H1 (cell line): ENCODE data around the gene ARHGAP1. TPM values are rescaled to one million over a fixed set of nuclear protein-coding genes. Genes with fewer than 3 reads are reported as not detected.

ENCODE experiments used
- CTCF ChIA-PET: fragments of 300-600 bp; sonication (Branson Sonifier 250); formaldehyde crosslinking; loops from one replicate; lab custom pipeline; 2021; ENCODE audit not compliant: partially characterized antibody; lab: Charles Lee
- POLR2A ChIA-PET: fragments of 300-600 bp; sonication (Branson Sonifier 250); formaldehyde crosslinking; loops from one replicate; lab custom pipeline; 2021; ENCODE audit warnings: inconsistent platforms; ENCODE audit not compliant: partially characterized antibody; lab: Charles Lee
- DNase-seq, 2 experiments: peaks; one replicate each; pipeline versions ENCODE4 v3.0.0 to v3.0.0-alpha.2; 2010 to 2022; ENCODE audit warnings: low spot score in 2 of 2, low read depth in 1 of 2, mixed read lengths in 1 of 2
- FAIRE-seq: peaks from 2 replicates; lab custom pipeline; 2011; peaks lifted over from hg19 to GRCh38; lab: Jason Lieb, UNC
- H2AFZ ChIP-seq: 2 replicates; pipeline ENCODE4 v1.8.1; 2012; ENCODE audit warnings: low read length, inconsistent platforms
- H2AK5ac ChIP-seq: 2 replicates; pipeline ENCODE4 v1.6.1; 2013; ENCODE audit warnings: low read depth, low read length
- H2BK120ac ChIP-seq: replicated peaks from 2 replicates; pipeline ENCODE3; 2013; ENCODE audit warnings: low read depth, low read length, inconsistent platforms
- H2BK12ac ChIP-seq: 2 replicates; pipeline ENCODE4 v1.6.1; 2013; ENCODE audit warnings: low read depth, low read length
- H2BK15ac ChIP-seq: 2 replicates; pipeline ENCODE4 v1.6.1; 2013; ENCODE audit warnings: low read length
- H2BK20ac ChIP-seq: 2 replicates; pipeline ENCODE4 v1.6.1; 2013; ENCODE audit warnings: low read length
- H2BK5ac ChIP-seq: 2 replicates; pipeline ENCODE4 v1.6.1; 2013; ENCODE audit warnings: low read depth, low read length
- H3K14ac ChIP-seq: 2 replicates; pipeline ENCODE4 v1.6.1; 2013; ENCODE audit warnings: inconsistent platforms; ENCODE audit not compliant: insufficient read length
- H3K18ac ChIP-seq: 2 replicates; pipeline ENCODE4 v1.6.1; 2013; ENCODE audit warnings: low read length; ENCODE audit errors: extremely low read depth
- H3K23ac ChIP-seq: 2 replicates; pipeline ENCODE4 v1.6.1; 2013; ENCODE audit warnings: inconsistent platforms; ENCODE audit not compliant: insufficient read length
- H3K23me2 ChIP-seq: 2 replicates; pipeline ENCODE4 v1.6.1; 2013; ENCODE audit warnings: low read depth, low read length
- H3K27ac ChIP-seq: 2 replicates; pipeline ENCODE4 v1.6.1; 2011; ENCODE audit warnings: low read depth, low read length, inconsistent platforms
- H3K27me3 ChIP-seq, 4 experiments: replicated peaks in 1 of 4; 1 replicate in 1 of 4; 2 replicates in 3 of 4; pipeline versions ENCODE4 v1.6.1 to v1.8.1; 2011 to 2013; ENCODE audit warnings: low read length in 3 of 4, mild to moderate bottlenecking in 3 of 4, inconsistent platforms in 2 of 4, mixed read lengths in 2 of 4, moderate library complexity in 1 of 4; ENCODE audit not compliant: control insufficient read depth in 3 of 4, insufficient read depth in 3 of 4; ENCODE audit errors: extremely low read depth in 1 of 4
- H3K36me3 ChIP-seq, 4 experiments: 2 replicates each; pipeline versions ENCODE4 v1.6.1 to v1.8.1; 2011 to 2013; ENCODE audit warnings: mild to moderate bottlenecking in 4 of 4, low read length in 3 of 4, moderate library complexity in 2 of 4, control low read depth in 1 of 4, inconsistent platforms in 1 of 4; ENCODE audit not compliant: insufficient read depth in 4 of 4, control insufficient read depth in 2 of 4
- H3K4ac ChIP-seq: replicated peaks from 2 replicates; pipeline ENCODE3; 2013; ENCODE audit warnings: low read length, low read depth, mixed read lengths, inconsistent platforms; ENCODE audit not compliant: insufficient read length
- H3K4me1 ChIP-seq, 4 experiments: replicated peaks in 1 of 4; 1 replicate in 1 of 4; 2 replicates in 3 of 4; pipeline versions ENCODE4 v1.6.1 to v1.8.1; 2011 to 2013; ENCODE audit warnings: low read length in 3 of 4, inconsistent platforms in 2 of 4, mixed read lengths in 1 of 4; ENCODE audit not compliant: insufficient read depth in 4 of 4, control insufficient read depth in 3 of 4
- H3K4me2 ChIP-seq, 2 experiments: 2 replicates each; pipeline versions ENCODE4 v1.6.1 to v1.8.1; 2011 to 2013; ENCODE audit warnings: low read depth in 2 of 2, low read length in 2 of 2, control low read depth in 1 of 2, inconsistent platforms in 1 of 2, mild to moderate bottlenecking in 1 of 2; ENCODE audit not compliant: insufficient read depth in 1 of 2
- H3K4me3 ChIP-seq, 4 experiments: fragments of 200-600, 300-600 bp in 1 of 4; sonication (generic), shearing (Covaris generic), sonication (Bioruptor Twin) in 1 of 4; 2 replicates each; pipeline versions ENCODE4 v1.5.1 to v1.8.1; 2011 to 2016; ENCODE audit warnings: low read length in 4 of 4, low read depth in 3 of 4, control low read depth in 2 of 4, inconsistent platforms in 2 of 4, mild to moderate bottlenecking in 2 of 4, mixed read lengths in 1 of 4, moderate library complexity in 1 of 4; ENCODE audit not compliant: insufficient read depth in 2 of 4; ENCODE audit errors: extremely low read depth in 1 of 4
- H3K56ac ChIP-seq: replicated peaks from 2 replicates; pipeline ENCODE3; 2013; ENCODE audit warnings: low read depth, mild to moderate bottlenecking, mixed read lengths, low read length, inconsistent platforms; ENCODE audit not compliant: insufficient read length
- H3K79me1 ChIP-seq: 2 replicates; pipeline ENCODE4 v1.6.1; 2013; ENCODE audit warnings: low read depth, low read length, control low read depth
- H3K79me2 ChIP-seq, 2 experiments: 2 replicates each; pipeline versions ENCODE4 v1.6.1 to v1.8.1; 2012 to 2013; ENCODE audit warnings: low read length in 2 of 2, mild to moderate bottlenecking in 2 of 2, inconsistent platforms in 1 of 2; ENCODE audit not compliant: insufficient read depth in 2 of 2, control insufficient read depth in 1 of 2
- H3K9ac ChIP-seq, 4 experiments: replicated peaks in 1 of 4; 1 replicate in 1 of 4; 2 replicates in 3 of 4; pipeline versions ENCODE4 v1.6.1 to v1.8.1; 2011 to 2013; ENCODE audit warnings: low read depth in 3 of 4, low read length in 3 of 4, control low read depth in 2 of 4, mild to moderate bottlenecking in 2 of 4, moderate library complexity in 2 of 4, inconsistent platforms in 1 of 4; ENCODE audit errors: extremely low read depth in 1 of 4
- H3K9me3 ChIP-seq, 2 experiments: 2 replicates each; pipeline versions ENCODE4 v1.6.1 to v1.8.1; 2012 to 2013; ENCODE audit warnings: mild to moderate bottlenecking in 2 of 2, moderate library complexity in 2 of 2, control low read depth in 1 of 2, inconsistent platforms in 1 of 2, low read depth in 1 of 2, low read length in 1 of 2, mixed read lengths in 1 of 2; ENCODE audit not compliant: insufficient read depth in 2 of 2
- H4K20me1 ChIP-seq, 2 experiments: replicated peaks in 1 of 2; 2 replicates each; pipeline versions ENCODE3 to v1.8.1; 2011 to 2013; ENCODE audit warnings: inconsistent platforms in 2 of 2, low read length in 2 of 2, mild to moderate bottlenecking in 1 of 2; ENCODE audit not compliant: insufficient read depth in 2 of 2, control insufficient read depth in 1 of 2
- H4K5ac ChIP-seq: 2 replicates; pipeline ENCODE4 v1.6.1; 2013; ENCODE audit warnings: low read length, low read depth, mixed read lengths, inconsistent platforms; ENCODE audit not compliant: insufficient read length
- H4K8ac ChIP-seq: 2 replicates; pipeline ENCODE4 v1.8.0; 2013; ENCODE audit warnings: mild to moderate bottlenecking, moderate library complexity, low read length, inconsistent platforms; ENCODE audit not compliant: insufficient read depth; ENCODE audit errors: extremely low read depth
- H4K91ac ChIP-seq: replicated peaks from 2 replicates; pipeline ENCODE3; 2013; ENCODE audit warnings: low read length, mixed read lengths, inconsistent platforms; ENCODE audit not compliant: insufficient read length
- ATF2 ChIP-seq: IDR thresholded peaks from 2 replicates; pipeline ENCODE4 v1.6.1; 2012; ENCODE audit warnings: low read length, inconsistent platforms
- BCL11A ChIP-seq, 2 experiments: IDR thresholded peaks; one replicate each; pipeline ENCODE4 v1.6.1; 2011; ENCODE audit warnings: low read depth in 2 of 2, low read length in 2 of 2, mild to moderate bottlenecking in 2 of 2
- CBX8 ChIP-seq: fragments of 300-800, 300-1000 bp; sonication (generic); IDR thresholded peaks from 2 replicates; pipeline ENCODE4 v1.7.1; 2016; ENCODE audit warnings: low read depth, low read length, borderline replicate concordance
- HDAC2 ChIP-seq, 2 experiments: fragments of 300-600 bp in 1 of 2; sonication (generic) in 1 of 2; IDR thresholded peaks; 2 replicates each; pipeline ENCODE4 v1.6.1; 2011 to 2012; ENCODE audit warnings: low read depth in 2 of 2, low read length in 2 of 2, mild to moderate bottlenecking in 2 of 2, moderate library complexity in 2 of 2, borderline replicate concordance in 1 of 2, inconsistent platforms in 1 of 2
- POLR2A ChIP-seq, 2 experiments: IDR thresholded peaks; 1 replicate in 1 of 2; 2 replicates in 1 of 2; pipeline ENCODE4 v1.6.1; 2011; ENCODE audit warnings: low read depth in 2 of 2, low read length in 2 of 2, mild to moderate bottlenecking in 2 of 2; ENCODE audit errors: control extremely low read depth in 1 of 2
- RXRA ChIP-seq: IDR thresholded peaks from 2 replicates; pipeline ENCODE4 v1.6.1; 2011; ENCODE audit warnings: low read depth, mild to moderate bottlenecking, low read length, moderate library complexity; ENCODE audit not compliant: insufficient read depth
- SIN3A ChIP-seq, 2 experiments: IDR thresholded peaks in 1 of 2; conservative IDR thresholded peaks in 1 of 2; 2 replicates each; pipeline ENCODE4 v1.6.1; 2011 to 2012; ENCODE audit warnings: low read length in 2 of 2, improper control_type of control experiment in 1 of 2, low read depth in 1 of 2, mild to moderate bottlenecking in 1 of 2
- SP1 ChIP-seq: IDR thresholded peaks from 2 replicates; pipeline ENCODE4 v1.6.1; 2011; ENCODE audit warnings: low read depth, low read length
- SUZ12 ChIP-seq: fragments of 200-600 bp; sonication (generic); IDR thresholded peaks from 2 replicates; pipeline ENCODE4 v1.6.1; 2012; ENCODE audit warnings: mild to moderate bottlenecking, inconsistent platforms, low read length, moderate library complexity, mixed read lengths
- WGBS, 2 experiments: shearing (Covaris generic) in 1 of 2; methylation state at CpG; one replicate each; pipeline versions ENCODE4 v1.1.6 to v1.1.7; 2013 to 2015; ENCODE audit warnings: low lambda C conversion rate in 2 of 2, mixed read lengths in 2 of 2, inconsistent platforms in 1 of 2, low coverage in 1 of 2, missing lambda C conversion rate in 1 of 2; ENCODE audit not compliant: insufficient replicate concordance in 2 of 2, insufficient coverage in 1 of 2, insufficient read length in 1 of 2; ENCODE audit errors: extremely low coverage in 1 of 2, missing lambda C conversion rate in 1 of 2; 5-methylcytosine and 5-hydroxymethylcytosine counted together
- polyA plus RNA-seq, 7 experiments: library from polyadenylated mRNA; depleted of rRNA in 3 of 7; stranded (reverse) in 5 of 7; unstranded in 2 of 7; fragments of >200 nt in 5 of 7; fragments of 200-250 nt in 2 of 7; gene quantifications; 1 replicate in 5 of 7; 2 replicates in 1 of 7; 4 replicates in 1 of 7; pipeline versions ENCODE4 v1.2.1 to v1.2.3, GENCODE V29; 2011 to 2013; ENCODE audit warnings: missing spikeins in 2 of 7, mixed read lengths in 2 of 7
- total RNA-seq: library from RNA; stranded (reverse); fragmentation: NEBNext Ultra II Directional; extraction: Animal tissue kit (Norgen Biotek cat#: 25700); gene quantifications from 2 replicates; pipeline ENCODE4 v1.2.1, GENCODE V29; 2021

The ARHGAP1 gene
- total and polyA plus RNA-seq, 2 of the 8 experiments (the other 6 are each of a cell fraction or from before 2014, with no cell fraction given) = 28.6 to 58.8 TPM

GRCh38 chr11:46637546-46637945, 62.9 kb downstream of the ARHGAP1 start:
- H2BK20ac ChIP-seq = no peak overlapping the region
- H3K14ac ChIP-seq = no peak overlapping the region
- no peaks in the 10 kb centered on the region for H3K4me1 ChIP-seq
- no peak overlapping the region for H3K56ac ChIP-seq
- H3K79me2 ChIP-seq = no peaks in the 10 kb centered on the region; a peak in 1 of 4 replicates
- no peak overlapping the region for H4K8ac ChIP-seq
- no peak overlapping the region for H3K9ac ChIP-seq
- no peak overlapping the region for H3K4me2 ChIP-seq
- no peaks in the 10 kb centered on the region; the same call in 1 of the 2 replicates for H3K79me1 ChIP-seq
- H2BK15ac ChIP-seq = no peak overlapping the region
- H2BK12ac ChIP-seq = no peak overlapping the region
- no peak overlapping the region for H3K27ac ChIP-seq
- no peak for DNase-seq
- CTCF ChIA-PET = no interaction called here
- H4K5ac ChIP-seq = no peak overlapping the region
- H3K4me3 ChIP-seq = no peak overlapping the region
- H3K23ac ChIP-seq = no peak overlapping the region
- H2AK5ac ChIP-seq = no peak overlapping the region
- POLR2A ChIA-PET = interaction anchor here (0.7 to 1.4 kb wide), 3 partner anchors 11 to 26 kb away, joined by 3 to 5 read pairs (median 3); no protein-coding TSS in a partner anchor
- FAIRE-seq = no peak
- no peak overlapping the region for H2BK120ac ChIP-seq
- H3K9me3 ChIP-seq = no peaks in the 10 kb centered on the region
- H3K23me2 ChIP-seq = no peaks in the 10 kb centered on the region
- H3K18ac ChIP-seq = no peak overlapping the region
- peaks cover 0 to 3% (median under 1%) of the 10 kb centered on the region in 4 experiments; a peak in 3 of 8 replicates for H3K36me3 ChIP-seq
- no peak overlapping the region for H2AFZ ChIP-seq
- H3K27me3 ChIP-seq = no peaks in the 10 kb centered on the region
- 89% methylated on average over 5 of the region's 5 CpGs; no CpG with 5 or more reads in 1 of the 2 experiments for WGBS, 2 experiments
- TF ChIP-seq SP1 = no peak
- TF ChIP-seq POLR2A (IDR thresholded peaks at IDR 0.05; ENCODE audit: control extremely low read depth in 1 of 2, low read depth in 2 of 2, low read length in 2 of 2) = no peak
- no peak for TF ChIP-seq SUZ12
- no peak for TF ChIP-seq BCL11A (IDR thresholded peaks at IDR 0.05; ENCODE audit: low read depth in 2 of 2, low read length in 2 of 2)
- TF ChIP-seq HDAC2 (IDR thresholded peaks at IDR 0.05; ENCODE audit: borderline replicate concordance in 1 of 2, low read depth in 2 of 2, low read length in 2 of 2) = no peak
- TF ChIP-seq SIN3A (conservative IDR thresholded peaks at IDR 0.05 in 1 of 2, IDR thresholded peaks at IDR 0.05 in 1 of 2; ENCODE audit: low read depth in 1 of 2, low read length in 2 of 2) = no peak
- no peak for TF ChIP-seq ATF2
- TF ChIP-seq CBX8 = no peak
- no peak for TF ChIP-seq RXRA
- TF ChIP-seq, all 59 proteins: peak for 0
- Histone ChIP-seq H2BK5ac (no peak overlapping the region), H4K91ac (no peak overlapping the region), H4K20me1 (peaks cover 0 to 2% of the 10 kb centered on the region in 2 experiments), H3K4ac (no peak overlapping the region)
